ENCODE results near the gene ZBTB7A.
"Not testable (repeated sequence)": the region's sequence is repeated elsewhere in the genome, so short reads cannot be mapped to it uniquely, and the experiment has no call there.

- not testable (repeated sequence) for TF ChIP-seq CTCF, POLR2A (IDR thresholded peaks at IDR 0.05)
Observed at GRCh38 chr19:4011430-4011829, 55.3 kb downstream of the ZBTB7A start.

Data from esophagus squamous epithelium (tissue), 4 donors.